ENCODE measurements around the gene CRK.

DNA sequence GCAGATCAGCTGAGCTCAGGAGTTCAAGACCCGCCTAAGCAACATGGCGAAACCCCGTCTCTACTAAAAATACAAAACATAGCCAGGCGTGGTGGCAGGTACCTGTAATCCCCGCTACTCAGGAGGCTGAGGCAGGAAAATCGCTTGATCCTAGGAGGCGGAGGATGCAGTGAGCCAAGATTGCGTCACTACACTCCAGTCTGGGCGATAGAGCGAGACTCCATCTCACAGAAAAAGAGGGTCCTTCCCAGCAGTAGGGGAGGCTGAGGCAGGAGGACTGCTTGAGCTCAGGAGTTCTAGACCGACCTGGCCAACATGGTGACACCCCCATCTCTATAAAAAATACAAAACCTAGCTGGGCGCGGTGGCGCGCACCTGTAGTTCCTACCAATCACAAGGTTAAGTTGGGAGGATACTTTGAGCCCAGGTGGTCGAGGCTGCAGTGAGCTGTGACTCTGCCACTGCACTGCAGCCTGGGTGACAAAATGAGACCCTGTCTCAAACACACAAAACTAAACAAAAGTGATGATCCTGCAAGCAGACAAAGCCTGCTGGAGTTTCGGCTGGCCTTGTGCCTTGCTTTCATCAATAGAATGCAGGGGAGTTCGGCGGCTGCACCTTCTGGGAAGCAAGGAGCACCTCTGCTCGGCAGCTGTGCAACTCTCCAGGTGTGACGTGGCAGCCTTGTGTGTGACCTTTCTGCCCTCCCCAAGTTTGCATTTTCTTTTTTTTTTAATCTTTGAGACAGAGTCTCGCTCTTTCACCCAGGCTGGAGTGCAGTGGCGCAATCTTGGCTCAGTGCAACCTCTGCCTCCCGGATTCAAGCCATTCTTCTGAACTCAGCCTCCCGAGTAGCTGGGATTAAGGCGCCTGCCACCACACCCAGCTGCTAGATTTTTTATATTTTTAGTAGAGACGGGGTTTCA, 43.6 kb downstream of the CRK start:
- TF ChIP-seq, protein P1, sequence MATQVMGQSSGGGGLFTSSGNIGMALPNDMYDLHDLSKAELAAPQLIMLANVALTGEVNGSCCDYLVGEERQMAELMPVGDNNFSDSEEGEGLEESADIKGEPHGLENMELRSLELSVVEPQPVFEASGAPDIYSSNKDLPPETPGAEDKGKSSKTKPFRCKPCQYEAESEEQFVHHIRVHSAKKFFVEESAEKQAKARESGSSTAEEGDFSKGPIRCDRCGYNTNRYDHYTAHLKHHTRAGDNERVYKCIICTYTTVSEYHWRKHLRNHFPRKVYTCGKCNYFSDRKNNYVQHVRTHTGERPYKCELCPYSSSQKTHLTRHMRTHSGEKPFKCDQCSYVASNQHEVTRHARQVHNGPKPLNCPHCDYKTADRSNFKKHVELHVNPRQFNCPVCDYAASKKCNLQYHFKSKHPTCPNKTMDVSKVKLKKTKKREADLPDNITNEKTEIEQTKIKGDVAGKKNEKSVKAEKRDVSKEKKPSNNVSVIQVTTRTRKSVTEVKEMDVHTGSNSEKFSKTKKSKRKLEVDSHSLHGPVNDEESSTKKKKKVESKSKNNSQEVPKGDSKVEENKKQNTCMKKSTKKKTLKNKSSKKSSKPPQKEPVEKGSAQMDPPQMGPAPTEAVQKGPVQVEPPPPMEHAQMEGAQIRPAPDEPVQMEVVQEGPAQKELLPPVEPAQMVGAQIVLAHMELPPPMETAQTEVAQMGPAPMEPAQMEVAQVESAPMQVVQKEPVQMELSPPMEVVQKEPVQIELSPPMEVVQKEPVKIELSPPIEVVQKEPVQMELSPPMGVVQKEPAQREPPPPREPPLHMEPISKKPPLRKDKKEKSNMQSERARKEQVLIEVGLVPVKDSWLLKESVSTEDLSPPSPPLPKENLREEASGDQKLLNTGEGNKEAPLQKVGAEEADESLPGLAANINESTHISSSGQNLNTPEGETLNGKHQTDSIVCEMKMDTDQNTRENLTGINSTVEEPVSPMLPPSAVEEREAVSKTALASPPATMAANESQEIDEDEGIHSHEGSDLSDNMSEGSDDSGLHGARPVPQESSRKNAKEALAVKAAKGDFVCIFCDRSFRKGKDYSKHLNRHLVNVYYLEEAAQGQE (IDR thresholded peaks at IDR 0.05; ENCODE audit: insufficient replicate concordance, low read depth): no peak
- TF ChIP-seq POLR2AphosphoS5 (IDR thresholded peaks at IDR 0.05; ENCODE audit: low read depth) (no peak), GABPA (IDR thresholded peaks at IDR 0.05; ENCODE audit: low read depth) (no peak)
- TF ChIP-seq, protein P2, sequence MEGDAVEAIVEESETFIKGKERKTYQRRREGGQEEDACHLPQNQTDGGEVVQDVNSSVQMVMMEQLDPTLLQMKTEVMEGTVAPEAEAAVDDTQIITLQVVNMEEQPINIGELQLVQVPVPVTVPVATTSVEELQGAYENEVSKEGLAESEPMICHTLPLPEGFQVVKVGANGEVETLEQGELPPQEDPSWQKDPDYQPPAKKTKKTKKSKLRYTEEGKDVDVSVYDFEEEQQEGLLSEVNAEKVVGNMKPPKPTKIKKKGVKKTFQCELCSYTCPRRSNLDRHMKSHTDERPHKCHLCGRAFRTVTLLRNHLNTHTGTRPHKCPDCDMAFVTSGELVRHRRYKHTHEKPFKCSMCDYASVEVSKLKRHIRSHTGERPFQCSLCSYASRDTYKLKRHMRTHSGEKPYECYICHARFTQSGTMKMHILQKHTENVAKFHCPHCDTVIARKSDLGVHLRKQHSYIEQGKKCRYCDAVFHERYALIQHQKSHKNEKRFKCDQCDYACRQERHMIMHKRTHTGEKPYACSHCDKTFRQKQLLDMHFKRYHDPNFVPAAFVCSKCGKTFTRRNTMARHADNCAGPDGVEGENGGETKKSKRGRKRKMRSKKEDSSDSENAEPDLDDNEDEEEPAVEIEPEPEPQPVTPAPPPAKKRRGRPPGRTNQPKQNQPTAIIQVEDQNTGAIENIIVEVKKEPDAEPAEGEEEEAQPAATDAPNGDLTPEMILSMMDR (IDR thresholded peaks at IDR 0.05; ENCODE audit: insufficient read depth, low read length): no peak

Data from HL-60 (cell line).